H54 (cell line): ENCODE results near the gene ZNF816.
"Not testable (repeated sequence)": the region's sequence is repeated elsewhere in the genome, so short reads cannot be mapped to it uniquely, and the experiment has no call there.

ENCODE experiments used
- DNase-seq: peaks from one replicate; pipeline ENCODE4 v3.0.0; 2011; ENCODE audit warnings: low spot score, mixed read lengths; ENCODE audit not compliant: insufficient read length
- FAIRE-seq: peaks from 3 replicates; lab custom pipeline; 2011; peaks lifted over from hg19 to GRCh38; lab: Jason Lieb, UNC
- POLR2A ChIP-seq: IDR thresholded peaks from 2 replicates; pipeline ENCODE4 v1.6.1; 2011; ENCODE audit warnings: low read depth, mild to moderate bottlenecking, low read length

Gene ZNF816

GRCh38 chr19:52990759-52991418 is 28.2 kb upstream of the ZNF816 start:
- TF ChIP-seq POLR2A = no peak
- no peak for DNase-seq
- no peak for FAIRE-seq

GRCh38 chr19:52988506-52988905 is 25.8 kb upstream of the ZNF816 start:
- DNase-seq = no peak
- no peak for FAIRE-seq
- no peak for TF ChIP-seq POLR2A

GRCh38 chr19:52987221-52987620 is 24.5 kb upstream of the ZNF816 start:
- FAIRE-seq (no peak), DNase-seq (no peak)
- TF ChIP-seq POLR2A = no peak

GRCh38 chr19:52983167-52983566 is 20.5 kb upstream of the ZNF816 start:
- not testable (repeated sequence) for FAIRE-seq, DNase-seq

GRCh38 chr19:52981329-52981728 is 18.6 kb upstream of the ZNF816 start:
- no peak for TF ChIP-seq POLR2A
- DNase-seq (no peak), FAIRE-seq (no peak)

- DNase-seq = no peak
- TF ChIP-seq POLR2A = no peak
- FAIRE-seq = no peak
These were observed 5.1 kb upstream of the ZNF816 start for GRCh38 chr19:52967772-52968171.

GRCh38 chr19:52963247-52963618 is 552 bp upstream of the ZNF816 start:
- TF ChIP-seq POLR2A = no peak
- FAIRE-seq (no peak), DNase-seq (peak; percentile 24)

GRCh38 chr19:52961981-52962380 is 700 bp downstream of the ZNF816 start:
- TF ChIP-seq POLR2A = no peak
- no peak for DNase-seq
- FAIRE-seq = no peak

GRCh38 chr19:52959613-52960295 is 2.9 kb downstream of the ZNF816 start:
- TF ChIP-seq POLR2A = no peak

GRCh38 chr19:52957591-52957990 is 5.1 kb downstream of the ZNF816 start:
- FAIRE-seq (no peak), DNase-seq (no peak)
- TF ChIP-seq POLR2A = no peak

More at GRCh38 chr19:52959613-52960295, 2.9 kb downstream of the ZNF816 start:
- FAIRE-seq (no peak), DNase-seq (no peak)

GRCh38 chr19:52956917-52957316 is 5.8 kb downstream of the ZNF816 start:
- FAIRE-seq (no peak), DNase-seq (no peak)
- TF ChIP-seq POLR2A = no peak

GRCh38 chr19:52949422-52949821 is 13.3 kb downstream of the ZNF816 start:
- no peak for TF ChIP-seq POLR2A
- FAIRE-seq (no peak), DNase-seq (no peak)

- no peak for FAIRE-seq
- no peak for TF ChIP-seq POLR2A
These were observed 14.5 kb downstream of the ZNF816 start for GRCh38 chr19:52948025-52948770.

More at GRCh38 chr19:52948025-52948770, 14.5 kb downstream of the ZNF816 start:
- no peak for DNase-seq
